ENCODE results near the gene C10orf105.

DNA sequence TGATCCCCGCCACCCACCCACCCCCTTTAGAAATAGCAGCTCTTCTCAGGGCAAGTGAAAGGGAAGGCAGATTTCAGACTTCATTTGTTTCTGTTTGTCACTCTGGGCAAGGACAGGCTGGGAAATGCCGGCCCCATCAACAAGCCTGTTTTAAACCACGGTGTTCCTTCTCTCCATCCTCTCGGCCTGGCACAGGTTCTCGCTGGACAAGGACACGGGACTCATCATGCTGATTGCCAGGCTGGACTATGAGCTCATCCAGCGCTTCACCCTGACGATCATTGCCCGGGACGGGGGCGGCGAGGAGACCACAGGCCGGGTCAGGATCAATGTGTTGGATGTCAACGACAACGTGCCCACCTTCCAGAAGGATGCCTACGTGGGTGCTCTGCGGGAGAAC is 42.3 kb downstream of the C10orf105 start:
- TF ChIP-seq, protein P1, sequence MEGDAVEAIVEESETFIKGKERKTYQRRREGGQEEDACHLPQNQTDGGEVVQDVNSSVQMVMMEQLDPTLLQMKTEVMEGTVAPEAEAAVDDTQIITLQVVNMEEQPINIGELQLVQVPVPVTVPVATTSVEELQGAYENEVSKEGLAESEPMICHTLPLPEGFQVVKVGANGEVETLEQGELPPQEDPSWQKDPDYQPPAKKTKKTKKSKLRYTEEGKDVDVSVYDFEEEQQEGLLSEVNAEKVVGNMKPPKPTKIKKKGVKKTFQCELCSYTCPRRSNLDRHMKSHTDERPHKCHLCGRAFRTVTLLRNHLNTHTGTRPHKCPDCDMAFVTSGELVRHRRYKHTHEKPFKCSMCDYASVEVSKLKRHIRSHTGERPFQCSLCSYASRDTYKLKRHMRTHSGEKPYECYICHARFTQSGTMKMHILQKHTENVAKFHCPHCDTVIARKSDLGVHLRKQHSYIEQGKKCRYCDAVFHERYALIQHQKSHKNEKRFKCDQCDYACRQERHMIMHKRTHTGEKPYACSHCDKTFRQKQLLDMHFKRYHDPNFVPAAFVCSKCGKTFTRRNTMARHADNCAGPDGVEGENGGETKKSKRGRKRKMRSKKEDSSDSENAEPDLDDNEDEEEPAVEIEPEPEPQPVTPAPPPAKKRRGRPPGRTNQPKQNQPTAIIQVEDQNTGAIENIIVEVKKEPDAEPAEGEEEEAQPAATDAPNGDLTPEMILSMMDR (IDR thresholded peaks at IDR 0.05) = no peak
- TF ChIP-seq POLR2A (IDR thresholded peaks at IDR 0.05) = no peak
